GM12878 (cell line): ENCODE results near the gene ATP4B. TPM values are rescaled to one million over a fixed set of nuclear protein-coding genes. Genes with fewer than 3 reads are reported as not detected.

Experiments used
- ATAC-seq: fragments of 200-7000 bp; cut with Tn5 transposase; 3 replicates; pipeline ENCODE4 v1.9.1; 2020; ENCODE audit warnings: mild to moderate bottlenecking, moderate library complexity
- BruUV-seq: library from RNA; stranded (reverse); fragments of 400-500 nt; replicated peaks from 2 replicates; lab custom pipeline; 2021; lab: Mats Ljungman, UMichigan
- CTCF ChIA-PET: fragments of 300-600 bp; sonication (Branson Sonifier 250); formaldehyde crosslinking; extraction: SDS; loops from one replicate; lab custom pipeline; 2021; ENCODE audit warnings: inconsistent platforms; lab: Yijun Ruan, JAX
- POLR2A ChIA-PET: fragments of 350-600 bp; formaldehyde crosslinking; extraction: SDS; loops from one replicate; lab custom pipeline; 2021; ENCODE audit warnings: inconsistent platforms; lab: Charles Lee
- RAD21 ChIA-PET: fragments of 300-600 bp; sonication (Branson Sonifier 250); formaldehyde crosslinking; loops from one replicate; lab custom pipeline; 2023; ENCODE audit warnings: antibody characterized with exemption; ENCODE audit not compliant: unreplicated experiment; lab: Charles Lee
- SMC1A ChIA-PET: fragments of 300-600 bp; sonication (Branson Sonifier 250); formaldehyde crosslinking; loops from one replicate; lab custom pipeline; 2023; ENCODE audit not compliant: unreplicated experiment, uncharacterized antibody; lab: Charles Lee
- DNase-seq: peaks from one replicate; pipeline ENCODE4 v3.0.0-alpha.2; 2011; ENCODE audit warnings: low read depth, low spot score
- FAIRE-seq: peaks from 3 replicates; lab custom pipeline; 2011; peaks lifted over from hg19 to GRCh38; lab: Jason Lieb, UNC
- H2AFZ ChIP-seq: 2 replicates; pipeline ENCODE4 v1.6.0; 2011; ENCODE audit warnings: low read depth, low read length, control low read depth; ENCODE audit not compliant: control insufficient read depth
- H3K27ac ChIP-seq: 2 replicates; pipeline ENCODE4 v1.5.1; 2011; ENCODE audit warnings: control low read depth; ENCODE audit not compliant: control insufficient read depth, insufficient read depth
- H3K27me3 ChIP-seq, 2 experiments: replicated peaks in 1 of 2; 2 replicates each; pipeline versions ENCODE4 v1.6.0 to v1.6.1; 2011; ENCODE audit warnings: low read length in 1 of 2; ENCODE audit not compliant: control insufficient read depth in 2 of 2, insufficient read depth in 2 of 2
- H3K36me3 ChIP-seq, 2 experiments: 2 replicates each; pipeline ENCODE4 v1.5.1; 2011; ENCODE audit warnings: low read length in 1 of 2; ENCODE audit not compliant: control insufficient read depth in 2 of 2, insufficient read depth in 2 of 2
- H3K4me1 ChIP-seq: 2 replicates; pipeline ENCODE4 v1.6.1; 2011; ENCODE audit warnings: mild to moderate bottlenecking, low read length, moderate library complexity, mixed read lengths; ENCODE audit not compliant: control insufficient read depth, insufficient read depth
- H3K4me2 ChIP-seq: 2 replicates; pipeline ENCODE4 v1.6.0; 2011; ENCODE audit warnings: control low read depth; ENCODE audit not compliant: control insufficient read depth, insufficient read depth
- H3K4me3 ChIP-seq: fragments of 200-600 bp; sonication (generic); 2 replicates; pipeline ENCODE4 v1.5.1; 2016
- H3K79me2 ChIP-seq: 2 replicates; pipeline ENCODE4 v1.6.0; 2011; ENCODE audit warnings: low read length; ENCODE audit not compliant: control insufficient read depth, insufficient read depth
- H3K9ac ChIP-seq: 2 replicates; pipeline ENCODE4 v1.8.0; 2011; ENCODE audit warnings: low read length, control low read depth, mixed read lengths; ENCODE audit not compliant: control insufficient read depth, insufficient read depth
- H3K9me3 ChIP-seq: replicated peaks from 3 replicates; pipeline ENCODE4 v1.5.1; 2011; ENCODE audit warnings: mild to moderate bottlenecking, low read length; ENCODE audit not compliant: control insufficient read depth, insufficient read depth
- H4K20me1 ChIP-seq: 2 replicates; pipeline ENCODE4 v1.6.0; 2011; ENCODE audit not compliant: control insufficient read depth, insufficient read depth
- CHD4 ChIP-seq: fragments of 200-600 bp; sonication (generic); IDR thresholded peaks from 2 replicates; pipeline ENCODE4 v1.6.1; 2016; ENCODE audit warnings: mild to moderate bottlenecking
- IRF4 ChIP-seq: IDR thresholded peaks from 2 replicates; pipeline ENCODE4 v1.6.1; 2011; ENCODE audit warnings: low read depth, low read length
- MYC ChIP-seq: IDR thresholded peaks from 2 replicates; pipeline ENCODE4 v1.6.1; 2011; ENCODE audit warnings: mild to moderate bottlenecking, low read length, moderate library complexity, inconsistent platforms; ENCODE audit not compliant: insufficient read depth, insufficient replicate concordance, insufficient read length, severe bottlenecking
- RELA ChIP-seq: fragments of 450-650 bp; IDR thresholded peaks from 2 replicates; pipeline ENCODE4 v1.8.0; 2014; ENCODE audit warnings: borderline replicate concordance; ENCODE audit not compliant: partially characterized antibody
- SREBF1 ChIP-seq: IDR thresholded peaks from 2 replicates; pipeline ENCODE4 v1.6.1; 2012; ENCODE audit warnings: mild to moderate bottlenecking, low read length
- ZNF24 ChIP-seq: fragments of 450-650 bp; IDR thresholded peaks from 2 replicates; pipeline ENCODE4 v1.6.1; 2017; ENCODE audit warnings: antibody characterized with exemption, mild to moderate bottlenecking
- WGBS: methylation state at CpG from one replicate; pipeline ENCODE4 v1.1.6; 2016; ENCODE audit warnings: low lambda C conversion rate; ENCODE audit not compliant: insufficient replicate concordance, insufficient coverage; ENCODE audit errors: missing lambda C conversion rate; 5-methylcytosine and 5-hydroxymethylcytosine counted together
- in situ Hi-C: fragments of 300-500 bp; cut with MboI; formaldehyde crosslinking; loops from 9 replicates; pipeline ENCODE4 v1.14.3; 2018; ENCODE audit warnings: mixed read lengths
- intact Hi-C: fragments of 100-400 bp; cut with micrococcal nuclease; formaldehyde crosslinking; loops from one replicate; pipeline ENCODE4 v1.14.2; 2022; ENCODE audit not compliant: unreplicated experiment
- polyA plus RNA-seq, 11 experiments: library from polyadenylated mRNA; depleted of rRNA in 4 of 11; unstranded in 6 of 11; stranded (reverse) in 5 of 11; fragments of >200 nt; fragmentation: Nextera tagmentation in 4 of 11; fragmentation: Illumina TruSeq in 1 of 11; extraction: Ambion mirVana in 4 of 11; extraction: Trizol in 1 of 11; gene quantifications; 1 replicate in 1 of 11; 2 replicates in 10 of 11; pipeline versions ENCODE4 v1.2.1 to v1.2.3, GENCODE V29; 2011 to 2016; ENCODE audit warnings: inconsistent platforms in 2 of 11, missing spikeins in 2 of 11, low read depth in 1 of 11
- total RNA-seq, 4 experiments: library from RNA; depleted of rRNA in 3 of 4; stranded (reverse); fragments of >200 nt in 3 of 4; fragmentation: Illumina TruSeq in 1 of 4; extraction: Trizol in 1 of 4; gene quantifications; 2 replicates each; pipeline versions ENCODE4 v1.2.1 to v1.2.3, GENCODE V29; 2013 to 2021
- TF ChIP-seq, protein P1 (sequence below): fragments of 450-650 bp; IDR thresholded peaks from 2 replicates; pipeline ENCODE4 v1.6.1; 2017; ENCODE audit warnings: mild to moderate bottlenecking
- TF ChIP-seq, protein P2 (sequence below): IDR thresholded peaks from 2 replicates; pipeline ENCODE4 v1.6.1; 2011; ENCODE audit warnings: mild to moderate bottlenecking, low read depth, low read length, moderate library complexity; ENCODE audit not compliant: insufficient replicate concordance
- TF ChIP-seq, protein P3 (sequence below): fragments of 450-650 bp; IDR thresholded peaks from 2 replicates; pipeline ENCODE4 v1.6.1; 2017; ENCODE audit warnings: antibody characterized with exemption, mild to moderate bottlenecking, moderate library complexity

The ATP4B gene
- total and polyA plus RNA-seq, 10 of the 15 experiments (the other 5 are each of a cell fraction or from before 2014, with no cell fraction given), result 0.05 to 0.33 (median 0.20) TPM; not detected in 4

DNA sequence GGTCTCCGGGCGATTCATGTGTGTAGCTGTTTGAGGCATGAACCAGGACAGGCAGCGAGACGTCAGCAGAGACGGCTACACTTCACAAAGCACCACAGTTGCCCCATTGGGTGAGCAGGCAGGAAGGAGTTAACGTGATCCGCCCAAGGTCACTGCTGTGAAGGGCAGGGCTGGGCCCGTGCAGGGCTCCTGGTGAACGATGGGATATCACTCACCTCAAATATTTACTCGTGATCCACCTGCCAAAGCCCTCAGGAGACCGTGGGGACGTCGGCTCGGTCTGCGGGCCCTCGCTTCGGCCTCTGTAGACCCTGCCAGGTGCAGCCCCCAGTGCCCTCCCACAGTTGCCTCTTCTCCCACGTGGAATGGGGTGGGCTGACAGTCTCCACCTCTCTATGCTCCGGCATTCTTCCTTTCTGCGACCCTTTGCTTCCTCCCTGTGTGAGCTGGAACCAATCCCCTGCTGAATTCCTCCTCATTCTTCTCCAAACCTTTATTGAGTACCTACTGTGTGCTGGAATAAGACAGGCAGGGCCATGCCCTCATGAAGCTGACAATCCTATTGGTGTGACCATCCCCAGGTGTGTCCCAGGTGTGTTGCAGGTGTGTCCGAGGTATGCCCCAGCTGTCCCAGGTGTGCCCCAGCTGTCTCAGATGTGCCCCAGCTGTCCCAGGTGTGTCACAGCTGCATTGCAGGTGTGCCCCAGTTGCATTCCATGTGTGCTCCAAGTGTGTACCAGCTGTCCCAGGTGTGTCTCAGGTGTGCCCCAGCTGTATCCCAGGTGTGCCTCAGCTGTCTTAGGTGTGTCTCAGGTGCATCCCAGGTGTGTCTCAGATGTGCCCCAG, 7.0 kb upstream of the ATP4B start:
- POLR2A ChIA-PET, result no interaction called here
- RAD21 ChIA-PET, result no interaction called here

DNA sequence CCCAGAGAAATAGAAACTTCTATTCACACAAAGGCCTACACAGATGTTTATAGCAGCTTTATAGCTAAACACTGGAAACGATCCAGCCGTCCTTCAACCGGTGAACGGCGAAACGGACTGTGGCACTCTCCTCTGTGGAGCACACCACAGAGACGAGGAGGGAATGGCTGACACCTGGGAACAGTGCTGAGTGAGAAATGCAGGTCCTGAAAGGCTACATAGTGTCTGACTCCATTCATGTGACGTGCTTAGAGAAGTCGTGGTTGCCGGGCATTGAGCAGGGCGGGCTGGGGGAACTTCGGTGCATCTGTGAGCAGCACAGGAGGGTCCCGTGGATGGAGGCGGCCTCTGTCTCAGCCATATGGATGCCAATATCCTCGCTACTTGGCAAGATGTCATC, 5.9 kb upstream of the ATP4B start:
- intact Hi-C loops (no loop called here), in situ Hi-C loops (no loop called here)
- Histone ChIP-seq H3K9ac (no peak overlapping the region), H3K27me3 (no peaks in the 10 kb centered on the region), H4K20me1 (no peaks in the 10 kb centered on the region), H3K4me1 (no peaks in the 10 kb centered on the region), H3K4me2 (no peak overlapping the region), H2AFZ (no peak overlapping the region), H3K4me3 (no peak overlapping the region), H3K36me3 (no peaks in the 10 kb centered on the region), H3K79me2 (no peaks in the 10 kb centered on the region), H3K9me3 (no peaks in the 10 kb centered on the region; the same call in 2 of the 3 replicates), H3K27ac (no peak overlapping the region)
- 76% methylated on average over 15 of the region's 15 CpGs for WGBS
- RAD21 ChIA-PET, result no interaction called here
- FAIRE-seq, result no peak
- BruUV-seq, result no TSS peak
- CTCF ChIA-PET, result no interaction called here
- POLR2A ChIA-PET, result no interaction called here
- DNase-seq, result no peak
- no peak for ATAC-seq
- SMC1A ChIA-PET, result no interaction called here
- no peak for TF ChIP-seq CHD4
- TF ChIP-seq, protein P1, sequence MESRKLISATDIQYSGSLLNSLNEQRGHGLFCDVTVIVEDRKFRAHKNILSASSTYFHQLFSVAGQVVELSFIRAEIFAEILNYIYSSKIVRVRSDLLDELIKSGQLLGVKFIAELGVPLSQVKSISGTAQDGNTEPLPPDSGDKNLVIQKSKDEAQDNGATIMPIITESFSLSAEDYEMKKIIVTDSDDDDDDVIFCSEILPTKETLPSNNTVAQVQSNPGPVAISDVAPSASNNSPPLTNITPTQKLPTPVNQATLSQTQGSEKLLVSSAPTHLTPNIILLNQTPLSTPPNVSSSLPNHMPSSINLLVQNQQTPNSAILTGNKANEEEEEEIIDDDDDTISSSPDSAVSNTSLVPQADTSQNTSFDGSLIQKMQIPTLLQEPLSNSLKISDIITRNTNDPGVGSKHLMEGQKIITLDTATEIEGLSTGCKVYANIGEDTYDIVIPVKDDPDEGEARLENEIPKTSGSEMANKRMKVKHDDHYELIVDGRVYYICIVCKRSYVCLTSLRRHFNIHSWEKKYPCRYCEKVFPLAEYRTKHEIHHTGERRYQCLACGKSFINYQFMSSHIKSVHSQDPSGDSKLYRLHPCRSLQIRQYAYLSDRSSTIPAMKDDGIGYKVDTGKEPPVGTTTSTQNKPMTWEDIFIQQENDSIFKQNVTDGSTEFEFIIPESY, result no peak
- TF ChIP-seq, protein P2, sequence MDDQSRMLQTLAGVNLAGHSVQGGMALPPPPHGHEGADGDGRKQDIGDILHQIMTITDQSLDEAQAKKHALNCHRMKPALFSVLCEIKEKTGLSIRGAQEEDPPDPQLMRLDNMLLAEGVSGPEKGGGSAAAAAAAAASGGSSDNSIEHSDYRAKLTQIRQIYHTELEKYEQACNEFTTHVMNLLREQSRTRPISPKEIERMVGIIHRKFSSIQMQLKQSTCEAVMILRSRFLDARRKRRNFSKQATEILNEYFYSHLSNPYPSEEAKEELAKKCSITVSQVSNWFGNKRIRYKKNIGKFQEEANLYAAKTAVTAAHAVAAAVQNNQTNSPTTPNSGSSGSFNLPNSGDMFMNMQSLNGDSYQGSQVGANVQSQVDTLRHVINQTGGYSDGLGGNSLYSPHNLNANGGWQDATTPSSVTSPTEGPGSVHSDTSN, result no peak
- TF ChIP-seq SREBF1, result no peak
- TF ChIP-seq ZNF24, result no peak
- no peak for TF ChIP-seq RELA
- TF ChIP-seq MYC, result no peak
- TF ChIP-seq, protein P3, sequence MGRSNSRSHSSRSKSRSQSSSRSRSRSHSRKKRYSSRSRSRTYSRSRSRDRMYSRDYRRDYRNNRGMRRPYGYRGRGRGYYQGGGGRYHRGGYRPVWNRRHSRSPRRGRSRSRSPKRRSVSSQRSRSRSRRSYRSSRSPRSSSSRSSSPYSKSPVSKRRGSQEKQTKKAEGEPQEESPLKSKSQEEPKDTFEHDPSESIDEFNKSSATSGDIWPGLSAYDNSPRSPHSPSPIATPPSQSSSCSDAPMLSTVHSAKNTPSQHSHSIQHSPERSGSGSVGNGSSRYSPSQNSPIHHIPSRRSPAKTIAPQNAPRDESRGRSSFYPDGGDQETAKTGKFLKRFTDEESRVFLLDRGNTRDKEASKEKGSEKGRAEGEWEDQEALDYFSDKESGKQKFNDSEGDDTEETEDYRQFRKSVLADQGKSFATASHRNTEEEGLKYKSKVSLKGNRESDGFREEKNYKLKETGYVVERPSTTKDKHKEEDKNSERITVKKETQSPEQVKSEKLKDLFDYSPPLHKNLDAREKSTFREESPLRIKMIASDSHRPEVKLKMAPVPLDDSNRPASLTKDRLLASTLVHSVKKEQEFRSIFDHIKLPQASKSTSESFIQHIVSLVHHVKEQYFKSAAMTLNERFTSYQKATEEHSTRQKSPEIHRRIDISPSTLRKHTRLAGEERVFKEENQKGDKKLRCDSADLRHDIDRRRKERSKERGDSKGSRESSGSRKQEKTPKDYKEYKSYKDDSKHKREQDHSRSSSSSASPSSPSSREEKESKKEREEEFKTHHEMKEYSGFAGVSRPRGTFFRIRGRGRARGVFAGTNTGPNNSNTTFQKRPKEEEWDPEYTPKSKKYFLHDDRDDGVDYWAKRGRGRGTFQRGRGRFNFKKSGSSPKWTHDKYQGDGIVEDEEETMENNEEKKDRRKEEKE, result no peak

More for the DNA sequence above, 7.0 kb upstream of the ATP4B start:
- Histone ChIP-seq H3K27me3 (no peaks in the 10 kb centered on the region), H3K9me3 (no peaks in the 10 kb centered on the region; the same call in 2 of the 3 replicates), H3K79me2 (no peaks in the 10 kb centered on the region), H3K27ac (no peak overlapping the region), H3K4me3 (no peak overlapping the region), H3K9ac (no peak overlapping the region), H2AFZ (no peak overlapping the region), H4K20me1 (no peaks in the 10 kb centered on the region), H3K4me1 (no peaks in the 10 kb centered on the region), H3K36me3 (no peaks in the 10 kb centered on the region), H3K4me2 (no peak overlapping the region)
- CTCF ChIA-PET, result no interaction called here
- DNase-seq, result no peak
- SMC1A ChIA-PET, result no interaction called here
- ATAC-seq, result no peak
- intact Hi-C loops (no loop called here), in situ Hi-C loops (no loop called here)
- whole genome bisulfite sequencing, result 78% methylated on average over 21 of the region's 21 CpGs
- no peak for FAIRE-seq
- BruUV-seq, result no TSS peak
- TF ChIP-seq IRF4, result no peak
